DOHH2 (cell line): Measurements from ENCODE around the gene TAF6.

Experiments used
- CTCF ChIP-seq: fragments of 200-600 bp; sonication (generic); IDR thresholded peaks from one replicate; pipeline ENCODE4 v1.5.1; 2014; ENCODE audit warnings: antibody characterized with exemption, mild to moderate bottlenecking, low read depth, low read length; ENCODE audit not compliant: poor library complexity, severe bottlenecking
- EZH2phosphoT487 ChIP-seq: fragments of 200-600 bp; sonication (generic); IDR thresholded peaks from 2 replicates; pipeline ENCODE4 v1.6.1; 2017; ENCODE audit warnings: borderline replicate concordance, mild to moderate bottlenecking, antibody characterized with exemption, low read length, moderate library complexity, mixed read lengths

GRCh38 chr7:100088621-100089457 lies 30.3 kb downstream of the TAF6 start, which contains the start of gene COPS6:
- TF ChIP-seq CTCF (no peak), EZH2phosphoT487 (no peak)
